ENCODE results near the gene MORC2. TPM values are rescaled to one million over a fixed set of nuclear protein-coding genes. Genes with fewer than 3 reads are reported as not detected.

The MORC2 gene
- total and polyA plus RNA-seq, 4 donors, result 4.2 to 12.0 (median 9.8) TPM

DNA sequence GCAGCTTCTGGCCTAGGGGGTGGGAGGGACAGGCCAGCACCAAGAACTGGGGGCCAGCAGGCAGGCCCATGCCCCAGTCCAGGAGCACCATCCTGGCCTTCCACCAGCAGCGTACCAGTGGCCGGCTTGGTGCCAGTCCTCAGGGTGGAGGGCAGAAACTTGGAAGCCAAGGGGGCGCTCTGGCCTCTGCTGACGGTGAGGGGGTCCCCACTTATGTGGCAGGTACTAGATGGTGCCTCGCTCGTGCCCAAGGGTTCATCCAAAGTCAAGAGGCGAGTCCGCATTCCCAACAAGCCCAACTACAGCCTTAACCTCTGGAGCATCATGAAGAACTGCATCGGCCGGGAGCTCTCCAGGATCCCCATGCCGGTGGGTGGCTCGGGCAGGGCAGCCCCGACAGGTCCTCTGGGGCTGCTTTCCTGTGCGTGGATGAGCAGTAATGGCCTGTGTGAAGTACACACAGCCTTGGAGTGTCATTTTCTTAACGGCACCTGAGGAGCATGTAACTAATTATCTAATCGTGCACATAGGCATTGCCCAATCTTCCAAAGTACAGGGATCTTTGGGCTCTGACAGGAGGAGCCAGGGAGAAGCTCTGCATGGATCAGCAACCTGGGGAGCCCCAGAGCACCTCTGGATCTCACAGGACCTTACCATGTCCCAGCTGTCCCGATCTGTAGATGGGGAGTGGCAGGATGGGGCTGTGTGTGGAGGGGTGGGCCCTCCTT lies 79.1 kb downstream of the MORC2 start:
- H3K9me3 ChIP-seq (ENCODE audit: control insufficient read depth in 4 of 4, low read length in 3 of 4), result no peaks in the 10 kb centered on the region
- no peak overlapping the region for H3K27ac ChIP-seq (ENCODE audit: low read depth in 1 of 2, low read length in 2 of 2)
- H3K4me3 ChIP-seq (ENCODE audit: low read depth in 1 of 3, low read length in 3 of 3), result no peak overlapping the region
- 82% methylated on average over 17 of the region's 17 CpGs for whole genome bisulfite sequencing
- DNase-seq (ENCODE audit: low spot score), result peak; percentile 32
- no peak overlapping the region for H3K9ac ChIP-seq (ENCODE audit: low read depth in 1 of 2, low read length in 2 of 2)
- H3K27me3 ChIP-seq (ENCODE audit: control insufficient read depth in 4 of 4, insufficient read depth in 4 of 4, low read length in 3 of 4), result no peaks in the 10 kb centered on the region
- H3K4me1 ChIP-seq (ENCODE audit: control insufficient read depth in 4 of 4, insufficient read depth in 4 of 4, low read length in 3 of 4), result peaks cover 0 to 11% (median 5%) of the 10 kb centered on the region in 4 donors
- peak in 1 of 2 donors; percentile 27 for TF ChIP-seq HNF4A (conservative IDR thresholded peaks at IDR 0.05)
- TF ChIP-seq, protein P1, sequence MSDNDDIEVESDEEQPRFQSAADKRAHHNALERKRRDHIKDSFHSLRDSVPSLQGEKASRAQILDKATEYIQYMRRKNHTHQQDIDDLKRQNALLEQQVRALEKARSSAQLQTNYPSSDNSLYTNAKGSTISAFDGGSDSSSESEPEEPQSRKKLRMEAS (IDR thresholded peaks at IDR 0.05), result no peak
- H3K36me3 ChIP-seq (ENCODE audit: control insufficient read depth in 4 of 4, insufficient read depth in 3 of 4, low read depth in 1 of 4, low read length in 3 of 4), result no peaks in the 10 kb centered on the region

DNA sequence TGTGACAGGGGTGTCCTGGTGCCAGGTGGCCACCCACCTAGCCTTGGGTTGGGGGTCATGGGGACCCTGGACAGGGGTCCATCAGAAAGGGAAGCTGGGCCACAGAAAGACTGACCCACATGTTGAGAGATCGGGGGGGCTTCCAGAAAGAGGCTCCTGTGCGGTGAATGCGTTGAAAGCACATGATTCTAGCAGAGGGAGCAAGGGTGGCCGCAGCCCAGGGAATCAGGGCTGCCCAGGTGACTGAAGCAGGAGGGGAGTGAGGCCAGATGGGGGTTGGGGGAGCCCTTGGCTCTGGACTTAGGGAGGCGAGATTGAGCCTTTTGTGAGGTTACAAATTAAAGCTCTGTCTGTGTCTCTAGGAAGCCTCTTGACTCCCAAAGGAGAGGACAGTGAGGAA lies 80.7 kb downstream of the MORC2 start:
- H3K9ac ChIP-seq (ENCODE audit: low read depth in 1 of 2, low read length in 2 of 2), result no peak overlapping the region
- no peaks in the 10 kb centered on the region for H3K36me3 ChIP-seq (ENCODE audit: control insufficient read depth in 4 of 4, insufficient read depth in 3 of 4, low read depth in 1 of 4, low read length in 3 of 4)
- H3K4me1 ChIP-seq (ENCODE audit: control insufficient read depth in 4 of 4, insufficient read depth in 4 of 4, low read length in 3 of 4), result peaks cover 0 to 11% (median 5%) of the 10 kb centered on the region in 4 donors
- DNase-seq (ENCODE audit: low spot score), result peak; percentile 28
- no peak overlapping the region for H3K4me3 ChIP-seq (ENCODE audit: low read depth in 1 of 3, low read length in 3 of 3)
- H3K27ac ChIP-seq (ENCODE audit: low read depth in 1 of 2, low read length in 2 of 2), result no peak overlapping the region
- H3K9me3 ChIP-seq (ENCODE audit: control insufficient read depth in 4 of 4, low read length in 3 of 4), result no peaks in the 10 kb centered on the region
- H3K27me3 ChIP-seq (ENCODE audit: control insufficient read depth in 4 of 4, insufficient read depth in 4 of 4, low read length in 3 of 4), result no peaks in the 10 kb centered on the region
- WGBS, result 78% methylated on average over 5 of the region's 5 CpGs
- TF ChIP-seq, protein P2, sequence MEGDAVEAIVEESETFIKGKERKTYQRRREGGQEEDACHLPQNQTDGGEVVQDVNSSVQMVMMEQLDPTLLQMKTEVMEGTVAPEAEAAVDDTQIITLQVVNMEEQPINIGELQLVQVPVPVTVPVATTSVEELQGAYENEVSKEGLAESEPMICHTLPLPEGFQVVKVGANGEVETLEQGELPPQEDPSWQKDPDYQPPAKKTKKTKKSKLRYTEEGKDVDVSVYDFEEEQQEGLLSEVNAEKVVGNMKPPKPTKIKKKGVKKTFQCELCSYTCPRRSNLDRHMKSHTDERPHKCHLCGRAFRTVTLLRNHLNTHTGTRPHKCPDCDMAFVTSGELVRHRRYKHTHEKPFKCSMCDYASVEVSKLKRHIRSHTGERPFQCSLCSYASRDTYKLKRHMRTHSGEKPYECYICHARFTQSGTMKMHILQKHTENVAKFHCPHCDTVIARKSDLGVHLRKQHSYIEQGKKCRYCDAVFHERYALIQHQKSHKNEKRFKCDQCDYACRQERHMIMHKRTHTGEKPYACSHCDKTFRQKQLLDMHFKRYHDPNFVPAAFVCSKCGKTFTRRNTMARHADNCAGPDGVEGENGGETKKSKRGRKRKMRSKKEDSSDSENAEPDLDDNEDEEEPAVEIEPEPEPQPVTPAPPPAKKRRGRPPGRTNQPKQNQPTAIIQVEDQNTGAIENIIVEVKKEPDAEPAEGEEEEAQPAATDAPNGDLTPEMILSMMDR (IDR thresholded peaks at IDR 0.05; ENCODE audit: low read depth, low read length, missing input control), result no peak
- no peak for TF ChIP-seq FOXA1 (IDR thresholded peaks at IDR 0.05)
- TF ChIP-seq, protein P3, sequence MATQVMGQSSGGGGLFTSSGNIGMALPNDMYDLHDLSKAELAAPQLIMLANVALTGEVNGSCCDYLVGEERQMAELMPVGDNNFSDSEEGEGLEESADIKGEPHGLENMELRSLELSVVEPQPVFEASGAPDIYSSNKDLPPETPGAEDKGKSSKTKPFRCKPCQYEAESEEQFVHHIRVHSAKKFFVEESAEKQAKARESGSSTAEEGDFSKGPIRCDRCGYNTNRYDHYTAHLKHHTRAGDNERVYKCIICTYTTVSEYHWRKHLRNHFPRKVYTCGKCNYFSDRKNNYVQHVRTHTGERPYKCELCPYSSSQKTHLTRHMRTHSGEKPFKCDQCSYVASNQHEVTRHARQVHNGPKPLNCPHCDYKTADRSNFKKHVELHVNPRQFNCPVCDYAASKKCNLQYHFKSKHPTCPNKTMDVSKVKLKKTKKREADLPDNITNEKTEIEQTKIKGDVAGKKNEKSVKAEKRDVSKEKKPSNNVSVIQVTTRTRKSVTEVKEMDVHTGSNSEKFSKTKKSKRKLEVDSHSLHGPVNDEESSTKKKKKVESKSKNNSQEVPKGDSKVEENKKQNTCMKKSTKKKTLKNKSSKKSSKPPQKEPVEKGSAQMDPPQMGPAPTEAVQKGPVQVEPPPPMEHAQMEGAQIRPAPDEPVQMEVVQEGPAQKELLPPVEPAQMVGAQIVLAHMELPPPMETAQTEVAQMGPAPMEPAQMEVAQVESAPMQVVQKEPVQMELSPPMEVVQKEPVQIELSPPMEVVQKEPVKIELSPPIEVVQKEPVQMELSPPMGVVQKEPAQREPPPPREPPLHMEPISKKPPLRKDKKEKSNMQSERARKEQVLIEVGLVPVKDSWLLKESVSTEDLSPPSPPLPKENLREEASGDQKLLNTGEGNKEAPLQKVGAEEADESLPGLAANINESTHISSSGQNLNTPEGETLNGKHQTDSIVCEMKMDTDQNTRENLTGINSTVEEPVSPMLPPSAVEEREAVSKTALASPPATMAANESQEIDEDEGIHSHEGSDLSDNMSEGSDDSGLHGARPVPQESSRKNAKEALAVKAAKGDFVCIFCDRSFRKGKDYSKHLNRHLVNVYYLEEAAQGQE (IDR thresholded peaks at IDR 0.05), result no peak
- TF ChIP-seq NR2F2 (IDR thresholded peaks at IDR 0.05), result no peak
- TF ChIP-seq JUND (IDR thresholded peaks at IDR 0.05), result no peak
- TF ChIP-seq, protein P1 (IDR thresholded peaks at IDR 0.05), result no peak
- TF ChIP-seq YY1 (IDR thresholded peaks at IDR 0.05), result no peak
- TF ChIP-seq GABPA (IDR thresholded peaks at IDR 0.05 in 1 of 2, conservative IDR thresholded peaks at IDR 0.05 in 1 of 2), result no peak

DNA sequence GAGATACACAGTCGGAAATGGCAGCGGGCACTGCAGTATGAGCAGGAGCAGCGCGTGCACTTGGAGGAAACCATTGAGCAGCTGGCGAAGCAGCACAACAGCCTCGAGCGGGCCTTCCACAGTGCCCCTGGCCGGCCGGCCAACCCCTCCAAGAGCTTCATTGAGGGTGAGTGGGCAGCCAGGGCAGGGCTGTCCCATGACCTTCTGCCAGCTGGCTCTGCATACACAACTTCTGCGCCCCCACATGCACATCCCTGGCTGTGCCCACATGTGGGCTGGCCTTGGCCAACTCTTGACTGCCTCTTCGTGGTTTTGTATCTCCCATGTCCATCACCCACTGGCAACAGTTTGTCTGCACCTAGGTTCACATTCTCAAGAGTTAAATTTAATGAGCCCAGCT lies 81.1 kb downstream of the MORC2 start:
- Histone ChIP-seq H3K36me3 (ENCODE audit: control insufficient read depth in 4 of 4, insufficient read depth in 3 of 4, low read depth in 1 of 4, low read length in 3 of 4) (no peaks in the 10 kb centered on the region), H3K27ac (ENCODE audit: low read depth in 1 of 2, low read length in 2 of 2) (no peak overlapping the region), H3K4me1 (ENCODE audit: control insufficient read depth in 4 of 4, insufficient read depth in 4 of 4, low read length in 3 of 4) (peaks cover 0 to 11% (median 5%) of the 10 kb centered on the region in 4 donors), H3K27me3 (ENCODE audit: control insufficient read depth in 4 of 4, insufficient read depth in 4 of 4, low read length in 3 of 4) (no peaks in the 10 kb centered on the region), H3K9me3 (ENCODE audit: control insufficient read depth in 4 of 4, low read length in 3 of 4) (no peaks in the 10 kb centered on the region), H3K4me3 (ENCODE audit: low read depth in 1 of 3, low read length in 3 of 3) (no peak overlapping the region), H3K9ac (ENCODE audit: low read depth in 1 of 2, low read length in 2 of 2) (no peak overlapping the region)
- WGBS, result 98% methylated on average over 11 of the region's 11 CpGs
- DNase-seq (ENCODE audit: low spot score), result peak; percentile 29
- TF ChIP-seq NR2F2 (IDR thresholded peaks at IDR 0.05) (no peak), EGR1 (IDR thresholded peaks at IDR 0.05; ENCODE audit: low read depth in 2 of 2) (no peak), GABPA (IDR thresholded peaks at IDR 0.05 in 1 of 2, conservative IDR thresholded peaks at IDR 0.05 in 1 of 2) (no peak), YY1 (IDR thresholded peaks at IDR 0.05) (no peak), JUND (IDR thresholded peaks at IDR 0.05) (no peak), HNF4A (conservative IDR thresholded peaks at IDR 0.05) (no peak), FOXA2 (IDR thresholded peaks at IDR 0.05) (no peak), TAF1 (conservative IDR thresholded peaks at IDR 0.05) (no peak), FOXA1 (IDR thresholded peaks at IDR 0.05) (no peak)
- TF ChIP-seq, protein P2 (IDR thresholded peaks at IDR 0.05; ENCODE audit: low read depth, low read length, missing input control), result no peak
- TF ChIP-seq, protein P4, sequence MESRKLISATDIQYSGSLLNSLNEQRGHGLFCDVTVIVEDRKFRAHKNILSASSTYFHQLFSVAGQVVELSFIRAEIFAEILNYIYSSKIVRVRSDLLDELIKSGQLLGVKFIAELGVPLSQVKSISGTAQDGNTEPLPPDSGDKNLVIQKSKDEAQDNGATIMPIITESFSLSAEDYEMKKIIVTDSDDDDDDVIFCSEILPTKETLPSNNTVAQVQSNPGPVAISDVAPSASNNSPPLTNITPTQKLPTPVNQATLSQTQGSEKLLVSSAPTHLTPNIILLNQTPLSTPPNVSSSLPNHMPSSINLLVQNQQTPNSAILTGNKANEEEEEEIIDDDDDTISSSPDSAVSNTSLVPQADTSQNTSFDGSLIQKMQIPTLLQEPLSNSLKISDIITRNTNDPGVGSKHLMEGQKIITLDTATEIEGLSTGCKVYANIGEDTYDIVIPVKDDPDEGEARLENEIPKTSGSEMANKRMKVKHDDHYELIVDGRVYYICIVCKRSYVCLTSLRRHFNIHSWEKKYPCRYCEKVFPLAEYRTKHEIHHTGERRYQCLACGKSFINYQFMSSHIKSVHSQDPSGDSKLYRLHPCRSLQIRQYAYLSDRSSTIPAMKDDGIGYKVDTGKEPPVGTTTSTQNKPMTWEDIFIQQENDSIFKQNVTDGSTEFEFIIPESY (IDR thresholded peaks at IDR 0.05), result no peak
- TF ChIP-seq, protein P5, sequence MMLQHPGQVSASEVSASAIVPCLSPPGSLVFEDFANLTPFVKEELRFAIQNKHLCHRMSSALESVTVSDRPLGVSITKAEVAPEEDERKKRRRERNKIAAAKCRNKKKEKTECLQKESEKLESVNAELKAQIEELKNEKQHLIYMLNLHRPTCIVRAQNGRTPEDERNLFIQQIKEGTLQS (IDR thresholded peaks at IDR 0.05), result no peak
